Lower leg skin (tissue), 3 donors: ENCODE results near the gene MIA2.

Source experiments
- POLR2A ChIP-seq, 2 donors: fragments of 450-650 bp; IDR thresholded peaks; one replicate each; pipeline ENCODE4 v1.6.1; 2016 to 2017; ENCODE audit warnings: antibody characterized with exemption in 2 of 2, mild to moderate bottlenecking in 1 of 2, moderate library complexity in 1 of 2
- TF ChIP-seq, protein P1 (sequence below), 3 donors: fragments of 450-650 bp; IDR thresholded peaks; one replicate each; pipeline ENCODE4 v1.5.1; 2016; ENCODE audit warnings: antibody characterized with exemption in 3 of 3, mild to moderate bottlenecking in 3 of 3, moderate library complexity in 2 of 3

DNA sequence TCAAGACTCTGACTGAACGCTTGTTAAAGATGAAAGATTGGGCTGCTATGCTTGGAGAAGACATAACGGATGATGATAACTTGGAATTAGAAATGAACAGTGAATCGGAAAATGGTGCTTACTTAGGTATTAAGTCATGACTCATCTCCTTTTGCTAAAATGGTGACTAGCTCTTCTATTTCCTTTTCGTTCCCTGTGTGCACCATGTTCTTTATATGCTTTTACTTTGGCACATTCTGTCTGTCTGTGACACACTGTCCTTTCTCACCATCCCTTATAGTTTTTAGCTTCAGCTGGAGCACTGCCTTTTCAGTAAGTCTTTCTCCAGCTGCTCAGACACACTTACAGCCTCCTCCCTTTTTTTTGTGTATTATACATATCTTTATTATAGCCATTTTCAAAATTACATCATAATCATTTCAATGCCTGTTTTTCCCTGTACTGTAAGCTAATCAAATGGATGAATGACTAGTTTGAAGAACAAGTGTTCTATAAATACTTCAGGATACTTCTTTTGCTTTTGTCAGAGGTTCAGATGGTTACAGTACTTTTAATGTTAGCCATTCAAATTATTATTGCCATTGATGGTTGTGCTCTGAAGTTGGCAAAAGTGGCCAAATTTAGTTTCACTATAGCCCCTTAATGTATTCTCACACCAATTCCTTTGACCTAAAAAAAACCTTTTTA, 68.6 kb downstream of the MIA2 start:
- TF ChIP-seq POLR2A (IDR thresholded peaks at IDR 0.05), result no peak
- TF ChIP-seq, protein P1, sequence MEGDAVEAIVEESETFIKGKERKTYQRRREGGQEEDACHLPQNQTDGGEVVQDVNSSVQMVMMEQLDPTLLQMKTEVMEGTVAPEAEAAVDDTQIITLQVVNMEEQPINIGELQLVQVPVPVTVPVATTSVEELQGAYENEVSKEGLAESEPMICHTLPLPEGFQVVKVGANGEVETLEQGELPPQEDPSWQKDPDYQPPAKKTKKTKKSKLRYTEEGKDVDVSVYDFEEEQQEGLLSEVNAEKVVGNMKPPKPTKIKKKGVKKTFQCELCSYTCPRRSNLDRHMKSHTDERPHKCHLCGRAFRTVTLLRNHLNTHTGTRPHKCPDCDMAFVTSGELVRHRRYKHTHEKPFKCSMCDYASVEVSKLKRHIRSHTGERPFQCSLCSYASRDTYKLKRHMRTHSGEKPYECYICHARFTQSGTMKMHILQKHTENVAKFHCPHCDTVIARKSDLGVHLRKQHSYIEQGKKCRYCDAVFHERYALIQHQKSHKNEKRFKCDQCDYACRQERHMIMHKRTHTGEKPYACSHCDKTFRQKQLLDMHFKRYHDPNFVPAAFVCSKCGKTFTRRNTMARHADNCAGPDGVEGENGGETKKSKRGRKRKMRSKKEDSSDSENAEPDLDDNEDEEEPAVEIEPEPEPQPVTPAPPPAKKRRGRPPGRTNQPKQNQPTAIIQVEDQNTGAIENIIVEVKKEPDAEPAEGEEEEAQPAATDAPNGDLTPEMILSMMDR (IDR thresholded peaks at IDR 0.05), result no peak
